Measurements from ENCODE around the gene CLECL1.
"Not testable (repeated sequence)": the region's sequence is repeated elsewhere in the genome, so short reads cannot be mapped to it uniquely, and the experiment has no call there.

The CLECL1 gene

DNA sequence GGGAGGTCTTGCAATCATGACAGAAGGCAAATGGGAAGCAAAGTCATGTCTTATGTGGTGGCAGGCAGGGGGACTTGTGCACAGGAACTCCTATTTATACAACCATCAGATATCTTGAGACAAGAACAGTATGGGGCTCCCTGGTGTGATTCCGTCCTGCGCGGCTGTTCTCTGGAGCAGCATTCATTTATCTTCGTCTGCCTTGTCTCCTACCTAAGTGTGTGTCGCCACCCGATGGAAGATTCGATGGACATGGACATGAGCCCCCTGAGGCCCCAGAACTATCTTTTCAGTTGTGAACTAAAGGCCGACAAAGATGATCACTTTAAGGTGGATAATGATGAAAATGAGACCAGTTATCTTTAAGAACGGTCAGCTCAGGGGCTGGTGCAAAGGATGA lies 37.7 kb downstream of the CLECL1 start:
- not testable (repeated sequence) for DNase-seq (ENCODE audit: low read depth in 2 of 2)

DNA sequence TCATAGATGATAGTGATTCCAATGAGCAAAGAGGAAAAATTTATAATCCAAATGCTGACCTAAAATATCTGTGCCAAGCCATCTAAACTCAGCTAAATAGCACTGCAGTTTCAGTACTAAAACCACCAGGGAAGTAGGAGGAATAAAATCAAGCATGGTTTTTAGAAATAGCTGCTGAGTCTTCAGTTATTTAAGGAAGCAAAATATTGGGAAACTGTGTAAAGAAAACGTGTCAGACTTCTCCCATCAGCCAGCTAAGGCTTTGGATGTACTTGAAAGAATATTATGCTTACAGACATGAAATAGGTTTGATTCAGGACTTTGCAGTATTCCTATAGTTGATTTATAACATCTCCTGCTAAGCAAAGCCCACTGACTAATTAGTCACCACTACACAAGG lies 38.7 kb downstream of the CLECL1 start:
- no peak for DNase-seq (ENCODE audit: low read depth in 2 of 2)

DNA sequence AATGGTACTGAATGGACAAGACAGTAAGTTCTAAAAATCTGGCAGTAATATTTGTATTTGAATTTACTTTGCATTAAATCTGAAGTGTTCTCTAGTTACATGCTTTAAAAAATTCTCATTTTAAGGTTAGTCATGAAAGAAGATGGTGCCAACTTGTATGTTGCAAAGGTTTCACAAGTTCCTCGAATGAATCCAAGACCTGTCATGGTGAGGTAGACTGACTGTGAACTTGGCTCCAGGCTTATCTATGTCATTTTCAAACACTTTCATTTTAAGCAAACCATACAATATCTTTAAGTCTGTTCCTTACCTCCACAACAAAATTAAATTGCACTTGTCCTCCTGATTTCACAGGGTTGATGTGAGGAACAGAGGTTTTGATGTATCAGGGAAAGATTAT lies 40.0 kb downstream of the CLECL1 start:
- no peak for DNase-seq (ENCODE audit: low read depth in 2 of 2)

DNA sequence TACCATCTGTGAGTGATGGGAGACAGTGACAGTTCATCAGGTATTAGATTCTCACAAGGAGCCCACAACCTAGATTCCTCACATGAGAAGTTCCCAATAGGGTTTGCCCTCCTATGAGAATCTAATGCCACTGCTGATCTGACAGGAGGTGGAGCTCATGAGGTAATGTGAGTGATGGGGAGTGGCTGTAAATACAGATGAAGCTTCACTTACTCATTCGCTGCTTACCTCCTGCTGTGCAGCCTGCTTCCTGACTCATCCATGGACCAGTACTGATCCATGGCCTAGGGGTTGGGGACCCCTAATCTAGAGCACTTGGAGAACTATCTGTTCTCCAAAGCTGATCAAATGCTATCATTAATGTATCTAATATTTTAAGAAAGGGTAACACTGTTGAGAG lies 45.7 kb downstream of the CLECL1 start:
- no peak for DNase-seq (ENCODE audit: low read depth in 2 of 2)

DNA sequence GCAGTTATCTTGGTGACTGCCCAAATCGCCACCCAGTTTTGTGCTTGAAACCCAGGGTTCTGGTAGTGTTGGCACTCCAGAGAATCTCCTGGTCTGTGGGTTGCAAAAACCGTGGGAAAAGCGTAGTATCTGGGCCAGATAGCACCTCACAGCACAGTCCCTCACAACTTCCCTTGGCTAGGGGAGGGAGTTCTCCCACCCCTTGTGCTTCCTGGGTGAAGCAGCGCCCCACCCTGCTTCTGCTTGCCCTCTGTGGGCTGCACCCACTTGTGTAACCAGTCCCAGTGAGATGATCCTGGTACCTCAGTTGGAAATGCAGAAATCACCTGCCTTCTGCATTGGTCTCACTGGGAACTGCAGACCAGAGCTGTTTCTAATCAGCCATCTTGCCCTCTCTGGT lies 47.0 kb downstream of the CLECL1 start:
- no peak for DNase-seq (ENCODE audit: low read depth in 2 of 2)

DNA sequence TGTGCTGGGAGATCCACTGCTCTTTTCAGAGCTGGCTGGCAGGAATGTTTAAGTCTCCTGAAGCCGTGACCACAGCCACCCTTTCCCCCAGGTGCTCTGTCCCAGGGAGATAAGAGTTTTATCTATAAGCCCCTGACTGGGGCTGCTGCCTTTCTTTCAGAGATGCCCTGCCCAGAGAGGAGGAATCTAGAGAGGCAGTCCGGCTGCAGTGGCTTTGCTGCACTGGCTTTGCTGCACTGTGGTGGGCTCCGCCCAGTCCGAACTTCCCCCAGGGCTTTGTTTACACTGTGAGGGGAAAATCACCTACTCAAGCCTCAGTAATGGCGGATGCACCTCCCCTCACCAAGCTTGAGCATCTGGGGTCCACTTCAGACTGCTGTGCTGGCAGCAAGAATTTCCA lies 47.5 kb downstream of the CLECL1 start:
- not testable (repeated sequence) for DNase-seq (ENCODE audit: low read depth in 2 of 2)

DNA sequence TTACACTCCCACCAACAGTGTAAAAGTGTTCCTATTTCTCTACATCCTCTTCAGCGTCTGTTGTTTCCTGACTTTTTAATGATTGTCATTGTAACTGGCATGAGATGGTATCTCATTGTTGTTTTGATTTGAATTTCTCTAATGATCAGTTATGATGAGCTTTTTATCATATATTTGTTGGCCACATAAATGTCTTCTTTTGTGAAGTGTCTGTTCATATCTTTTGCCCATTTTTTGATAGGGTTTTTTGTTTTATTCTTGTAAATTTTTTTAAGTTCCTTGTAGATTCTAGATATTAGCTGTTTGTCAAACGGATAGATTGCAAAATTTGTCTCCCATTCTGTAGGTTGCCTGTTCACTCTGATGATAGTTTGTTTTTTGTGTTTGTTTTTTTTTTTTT lies 49.9 kb downstream of the CLECL1 start:
- not testable (repeated sequence) for DNase-seq (ENCODE audit: low read depth in 2 of 2)

DNA sequence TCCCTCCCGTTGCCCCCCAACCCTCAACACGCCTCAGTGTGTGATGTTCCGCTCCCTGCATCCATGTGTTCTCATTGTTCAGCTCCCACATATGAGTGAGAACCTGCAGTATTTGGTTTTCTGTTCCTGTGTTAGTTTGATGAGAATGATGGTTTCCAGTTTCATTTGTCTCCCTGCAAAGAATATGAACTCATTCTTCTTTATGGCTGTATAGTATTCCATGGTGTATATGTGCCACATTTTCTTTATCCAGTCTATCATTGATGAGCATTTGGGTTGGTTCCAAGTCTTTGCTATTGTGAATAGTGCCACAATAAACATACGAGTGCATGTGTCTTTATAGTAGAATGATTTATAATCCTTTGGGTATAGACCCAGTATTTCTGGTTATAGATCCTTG lies 50.4 kb downstream of the CLECL1 start:
- not testable (repeated sequence) for DNase-seq (ENCODE audit: low read depth in 2 of 2)

DNA sequence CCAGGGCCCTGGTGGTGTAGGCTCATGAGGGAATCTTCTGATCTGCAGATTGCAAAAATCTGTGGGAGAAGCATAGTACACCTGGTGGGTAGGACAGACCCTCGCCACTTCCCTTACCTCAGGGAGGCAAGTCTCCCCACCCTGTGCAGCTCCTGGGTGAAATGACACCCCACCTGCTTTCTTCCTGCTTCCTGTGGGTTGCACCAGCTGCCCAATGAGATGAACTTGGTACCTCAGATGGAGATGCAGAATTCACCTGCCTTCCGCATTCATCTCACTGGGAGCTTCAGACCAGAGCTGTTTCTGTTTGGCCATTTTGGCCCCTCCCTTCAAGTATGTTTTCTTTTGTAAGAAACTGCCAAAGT lies 58.7 kb downstream of the CLECL1 start:
- no peak for DNase-seq (ENCODE audit: low read depth in 2 of 2)

DNA sequence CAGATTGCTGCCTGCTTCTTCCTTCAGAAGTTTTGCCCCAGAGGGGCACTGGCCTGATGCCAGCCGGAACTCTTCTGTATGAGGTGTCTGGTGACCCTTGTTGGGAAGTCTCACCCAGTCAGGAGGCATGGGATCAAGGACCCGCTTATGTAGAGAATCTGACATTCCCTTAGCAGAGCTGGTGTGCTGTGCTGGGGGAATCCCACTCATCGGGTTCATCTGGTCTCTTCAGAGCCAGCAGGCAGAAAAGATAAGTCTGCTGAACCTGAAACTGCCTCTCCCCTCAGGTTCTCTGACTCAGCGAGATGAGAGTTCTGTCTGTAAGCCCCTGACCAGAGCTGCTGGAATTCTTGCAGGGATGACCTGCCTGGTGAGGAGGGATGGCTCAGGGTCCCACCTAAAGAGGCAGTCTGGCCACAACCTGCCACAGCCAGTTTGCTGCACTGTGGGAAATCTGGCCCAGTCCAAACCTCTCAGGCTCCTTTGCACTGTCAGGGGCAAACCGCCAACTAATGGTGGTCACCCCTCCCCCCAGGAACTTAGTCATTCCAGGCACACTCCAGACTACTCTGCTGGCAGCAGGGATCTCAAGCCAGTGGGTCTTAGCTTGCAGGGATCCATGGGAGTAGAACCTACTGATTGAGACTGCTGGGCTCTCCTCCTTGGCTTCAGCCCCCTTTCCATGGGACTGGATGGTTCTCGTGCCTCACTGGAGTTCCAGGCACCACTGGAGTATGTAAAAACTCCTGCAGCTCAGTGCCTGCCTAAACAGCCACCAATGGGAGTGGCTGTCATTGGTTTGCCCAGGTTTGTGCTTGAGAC lies 59.3 kb downstream of the CLECL1 start:
- DNase-seq (ENCODE audit: low read depth in 2 of 2): peak; percentile 61 to 71
